HepG2 (cell line): ENCODE results near the gene EMP2. TPM values are rescaled to one million over a fixed set of nuclear protein-coding genes. Genes with fewer than 3 reads are reported as not detected.
A peak's percentile ranks its signal among the peaks of the same experiment; 100 is the strongest.

Experiments used
- GATAD2A ChIP-seq: IDR thresholded peaks from 2 replicates; pipeline ENCODE4 v1.6.1; 2016
- HNF4G ChIP-seq, 2 experiments: sonication (generic) in 1 of 2; formaldehyde crosslinking in 1 of 2; IDR thresholded peaks; 2 replicates each; pipeline versions ENCODE4 v1.4.0 to v1.6.1; 2011 to 2020; ENCODE audit warnings: borderline replicate concordance in 2 of 2, low read depth in 2 of 2, mild to moderate bottlenecking in 2 of 2, low read length in 1 of 2, missing genetic modification reagents in 1 of 2, moderate library complexity in 1 of 2
- HNRNPLL ChIP-seq: fragments of 200-400 bp; formaldehyde crosslinking; IDR thresholded peaks from 2 replicates; pipeline ENCODE4 v1.6.1; 2017; ENCODE audit warnings: mild to moderate bottlenecking, low read depth, low read length; ENCODE audit not compliant: poor library complexity, severe bottlenecking
- HOXA3 ChIP-seq: sonication (generic); formaldehyde crosslinking; IDR thresholded peaks from 2 replicates; pipeline ENCODE4 v1.5.0; 2020; ENCODE audit warnings: missing genetic modification reagents
- ISX ChIP-seq: sonication (generic); formaldehyde crosslinking; conservative IDR thresholded peaks from 2 replicates; pipeline ENCODE4 v1.5.0; 2020; ENCODE audit warnings: missing genetic modification reagents
- KLF16 ChIP-seq, 2 experiments: sonication (generic) in 1 of 2; formaldehyde crosslinking in 1 of 2; IDR thresholded peaks; 2 replicates each; pipeline versions ENCODE4 v1.6.1 to v1.8.0; 2016 to 2023; ENCODE audit warnings: missing genetic modification reagents in 2 of 2, missing compliant biosample characterization in 1 of 2
- MED13 ChIP-seq: sonication (generic); formaldehyde crosslinking; IDR thresholded peaks from 2 replicates; pipeline ENCODE4 v1.5.0; 2020; ENCODE audit warnings: missing genetic modification reagents
- NFYB ChIP-seq: sonication (generic); formaldehyde crosslinking; IDR thresholded peaks from 2 replicates; pipeline ENCODE4 v1.4.0; 2020; ENCODE audit warnings: missing genetic modification reagents
- ZBTB25 ChIP-seq: IDR thresholded peaks from 2 replicates; pipeline ENCODE4 v1.6.1; 2018; ENCODE audit warnings: missing genetic modification reagents
- ZFP91 ChIP-seq: sonication (generic); formaldehyde crosslinking; IDR thresholded peaks from 2 replicates; pipeline ENCODE4 v1.9.0; 2022; ENCODE audit warnings: missing genetic modification reagents, mild to moderate bottlenecking, borderline replicate concordance
- ZFYVE20 ChIP-seq: sonication (generic); formaldehyde crosslinking; IDR thresholded peaks from 2 replicates; pipeline ENCODE4 v1.8.0; 2023; ENCODE audit warnings: low read depth, mild to moderate bottlenecking, moderate library complexity, missing genetic modification reagents, borderline replicate concordance
- ZNF292 ChIP-seq: sonication (generic); formaldehyde crosslinking; IDR thresholded peaks from 2 replicates; pipeline ENCODE4 v1.8.1; 2022; ENCODE audit warnings: mild to moderate bottlenecking, low read depth, missing genetic modification reagents, borderline replicate concordance
- ZNF3 ChIP-seq: IDR thresholded peaks from 2 replicates; pipeline ENCODE4 v1.7.0; 2017; ENCODE audit warnings: inconsistent platforms
- ZNF546 ChIP-seq: sonication (generic); formaldehyde crosslinking; conservative IDR thresholded peaks from 2 replicates; pipeline ENCODE4 v1.8.1; 2023; ENCODE audit warnings: mild to moderate bottlenecking, missing genetic modification reagents
- ZNF773 ChIP-seq: sonication (generic); formaldehyde crosslinking; IDR thresholded peaks from 2 replicates; pipeline ENCODE4 v1.4.0; 2020; ENCODE audit warnings: missing genetic modification reagents, borderline replicate concordance
- ZSCAN29 ChIP-seq: sonication (generic); formaldehyde crosslinking; conservative IDR thresholded peaks from 2 replicates; pipeline ENCODE4 v1.4.0; 2020; ENCODE audit warnings: mild to moderate bottlenecking, missing genetic modification reagents
- polyA plus RNA-seq, 8 experiments: library from polyadenylated mRNA; depleted of rRNA in 3 of 8; stranded (reverse) in 7 of 8; unstranded in 1 of 8; fragments of >200 nt; fragmentation: Illumina TruSeq in 4 of 8; extraction: Trizol in 4 of 8; gene quantifications; 2 replicates each; pipeline versions ENCODE4 v1.2.1 to v1.2.3, GENCODE V29; 2011 to 2016; ENCODE audit warnings: low read depth in 4 of 8, missing spikeins in 1 of 8, mixed read lengths in 1 of 8; ENCODE audit not compliant: insufficient read depth in 1 of 8
- total RNA-seq, 5 experiments: library from RNA; depleted of rRNA; stranded (reverse); fragments of >200 nt; fragmentation: Illumina TruSeq; extraction: Trizol; gene quantifications; 2 replicates each; pipeline ENCODE4 v1.2.3, GENCODE V29; 2016; ENCODE audit warnings: low read depth in 1 of 5
- TF ChIP-seq, protein P1 (sequence below): sonication (generic); formaldehyde crosslinking; conservative IDR thresholded peaks from 2 replicates; pipeline ENCODE4 v1.8.0; 2022; ENCODE audit warnings: mild to moderate bottlenecking, moderate library complexity, missing genetic modification reagents
- TF ChIP-seq, protein P2 (sequence below): sonication (generic); formaldehyde crosslinking; conservative IDR thresholded peaks from 2 replicates; pipeline ENCODE4 v1.4.0; 2020; ENCODE audit warnings: missing genetic modification reagents
- TF ChIP-seq, protein P3 (sequence below): sonication (generic); formaldehyde crosslinking; IDR thresholded peaks from 2 replicates; pipeline ENCODE4 v1.4.0; 2020; ENCODE audit warnings: low read depth, mild to moderate bottlenecking, missing genetic modification reagents

The EMP2 gene
- total and polyA plus RNA-seq, 2 of the 13 experiments (the other 11 are each of a cell fraction or from before 2014, with no cell fraction given), result 24.6 to 91.2 TPM

- TF ChIP-seq ZFP91 (CRISPR knock-in tag) (no peak; the same call in 1 of the 2 replicates), HNF4G (IDR thresholded peaks at IDR 0.05; ENCODE audit: borderline replicate concordance, low read depth, low read length) (peak; percentile 28; the same call in 1 of the 2 replicates), HNF4G (CRISPR knock-in tag; IDR thresholded peaks at IDR 0.05; ENCODE audit: borderline replicate concordance, low read depth) (no peak), GATAD2A (CRISPR knock-in tag) (peak; percentile 95), ZNF773 (CRISPR knock-in tag) (no peak), ZFYVE20 (no peak), ZSCAN29 (CRISPR knock-in tag) (peak; percentile 20; the same call in 1 of the 2 replicates), NFYB (CRISPR knock-in tag) (peak; percentile 62), ISX (CRISPR knock-in tag) (no peak), MED13 (CRISPR knock-in tag) (no peak), ZNF3 (CRISPR knock-in tag) (no peak), ZBTB25 (peak; percentile 21; the same call in 1 of the 2 replicates), HNRNPLL (no peak), ZNF546 (CRISPR knock-in tag) (no peak), HOXA3 (CRISPR knock-in tag) (peak; percentile 61), ZNF292 (peak; percentile 16), KLF16 (CRISPR knock-in tag; IDR thresholded peaks at IDR 0.05) (peak in 1 of 2 experiments; percentile 73; a peak in 2 of 4 replicates)
- TF ChIP-seq, protein P1, sequence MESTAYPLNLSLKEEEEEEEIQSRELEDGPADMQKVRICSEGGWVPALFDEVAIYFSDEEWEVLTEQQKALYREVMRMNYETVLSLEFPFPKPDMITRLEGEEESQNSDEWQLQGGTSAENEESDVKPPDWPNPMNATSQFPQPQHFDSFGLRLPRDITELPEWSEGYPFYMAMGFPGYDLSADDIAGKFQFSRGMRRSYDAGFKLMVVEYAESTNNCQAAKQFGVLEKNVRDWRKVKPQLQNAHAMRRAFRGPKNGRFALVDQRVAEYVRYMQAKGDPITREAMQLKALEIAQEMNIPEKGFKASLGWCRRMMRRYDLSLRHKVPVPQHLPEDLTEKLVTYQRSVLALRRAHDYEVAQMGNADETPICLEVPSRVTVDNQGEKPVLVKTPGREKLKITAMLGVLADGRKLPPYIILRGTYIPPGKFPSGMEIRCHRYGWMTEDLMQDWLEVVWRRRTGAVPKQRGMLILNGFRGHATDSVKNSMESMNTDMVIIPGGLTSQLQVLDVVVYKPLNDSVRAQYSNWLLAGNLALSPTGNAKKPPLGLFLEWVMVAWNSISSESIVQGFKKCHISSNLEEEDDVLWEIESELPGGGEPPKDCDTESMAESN, result peak; percentile 21; the same call in 1 of the 2 replicates
- TF ChIP-seq, protein P2, sequence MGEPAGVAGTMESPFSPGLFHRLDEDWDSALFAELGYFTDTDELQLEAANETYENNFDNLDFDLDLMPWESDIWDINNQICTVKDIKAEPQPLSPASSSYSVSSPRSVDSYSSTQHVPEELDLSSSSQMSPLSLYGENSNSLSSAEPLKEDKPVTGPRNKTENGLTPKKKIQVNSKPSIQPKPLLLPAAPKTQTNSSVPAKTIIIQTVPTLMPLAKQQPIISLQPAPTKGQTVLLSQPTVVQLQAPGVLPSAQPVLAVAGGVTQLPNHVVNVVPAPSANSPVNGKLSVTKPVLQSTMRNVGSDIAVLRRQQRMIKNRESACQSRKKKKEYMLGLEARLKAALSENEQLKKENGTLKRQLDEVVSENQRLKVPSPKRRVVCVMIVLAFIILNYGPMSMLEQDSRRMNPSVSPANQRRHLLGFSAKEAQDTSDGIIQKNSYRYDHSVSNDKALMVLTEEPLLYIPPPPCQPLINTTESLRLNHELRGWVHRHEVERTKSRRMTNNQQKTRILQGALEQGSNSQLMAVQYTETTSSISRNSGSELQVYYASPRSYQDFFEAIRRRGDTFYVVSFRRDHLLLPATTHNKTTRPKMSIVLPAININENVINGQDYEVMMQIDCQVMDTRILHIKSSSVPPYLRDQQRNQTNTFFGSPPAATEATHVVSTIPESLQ, result no peak; the same call in 1 of the 2 replicates
- TF ChIP-seq, protein P3, sequence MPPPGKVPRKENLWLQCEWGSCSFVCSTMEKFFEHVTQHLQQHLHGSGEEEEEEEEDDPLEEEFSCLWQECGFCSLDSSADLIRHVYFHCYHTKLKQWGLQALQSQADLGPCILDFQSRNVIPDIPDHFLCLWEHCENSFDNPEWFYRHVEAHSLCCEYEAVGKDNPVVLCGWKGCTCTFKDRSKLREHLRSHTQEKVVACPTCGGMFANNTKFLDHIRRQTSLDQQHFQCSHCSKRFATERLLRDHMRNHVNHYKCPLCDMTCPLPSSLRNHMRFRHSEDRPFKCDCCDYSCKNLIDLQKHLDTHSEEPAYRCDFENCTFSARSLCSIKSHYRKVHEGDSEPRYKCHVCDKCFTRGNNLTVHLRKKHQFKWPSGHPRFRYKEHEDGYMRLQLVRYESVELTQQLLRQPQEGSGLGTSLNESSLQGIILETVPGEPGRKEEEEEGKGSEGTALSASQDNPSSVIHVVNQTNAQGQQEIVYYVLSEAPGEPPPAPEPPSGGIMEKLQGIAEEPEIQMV (CRISPR knock-in tag), result peak; percentile 17; the same call in 1 of the 2 replicates
Observed at GRCh38 chr16:10519929-10520868, 60.2 kb downstream of the EMP2 start (continued).
